Measurements from ENCODE around the gene GPR3.

GPR3 gene

GRCh38 chr1:27364696-27365371, 27.6 kb upstream of the GPR3 start:
- no peak for DNase-seq (ENCODE audit: low read depth in 1 of 2, low spot score in 1 of 2)
- Histone ChIP-seq H3K4me3 (replicated peaks; ENCODE audit: insufficient read depth, low read length) (no peak overlapping the region), H3K27ac (replicated peaks) (no peak overlapping the region), H3K27me3 (ENCODE audit: insufficient read depth, poor library complexity, severe bottlenecking) (no peaks in the 10 kb centered on the region)
- TF ChIP-seq REST (IDR thresholded peaks at IDR 0.05; ENCODE audit: insufficient replicate concordance, low read depth) (no peak), CTCF (IDR thresholded peaks at IDR 0.05; ENCODE audit: insufficient read depth, low read length) (no peak)

- Histone ChIP-seq H3K4me3 (replicated peaks; ENCODE audit: insufficient read depth, low read length) (peak overlapping the region; percentile 47), H3K27me3 (ENCODE audit: insufficient read depth, poor library complexity, severe bottlenecking) (no peaks in the 10 kb centered on the region), H3K27ac (replicated peaks) (no peak overlapping the region)
- TF ChIP-seq REST (IDR thresholded peaks at IDR 0.05; ENCODE audit: insufficient replicate concordance, low read depth) (no peak), CTCF (IDR thresholded peaks at IDR 0.05; ENCODE audit: insufficient read depth, low read length) (no peak), SPI1 (IDR thresholded peaks at IDR 0.05; ENCODE audit: borderline replicate concordance, low read depth) (no peak), GABPA (IDR thresholded peaks at IDR 0.05; ENCODE audit: low read depth) (no peak), POLR2AphosphoS5 (IDR thresholded peaks at IDR 0.05; ENCODE audit: low read depth) (no peak)
- DNase-seq (ENCODE audit: low read depth in 1 of 2, low spot score in 1 of 2), result peak; percentile 62 to 75
Measured at GRCh38 chr1:27365372-27366112, 26.9 kb upstream of the GPR3 start.

- Histone ChIP-seq H3K4me3 (replicated peaks; ENCODE audit: insufficient read depth, low read length) (peak overlapping the region; percentile 47), H3K27ac (replicated peaks) (no peak overlapping the region), H3K27me3 (ENCODE audit: insufficient read depth, poor library complexity, severe bottlenecking) (no peaks in the 10 kb centered on the region)
- peak in 1 of 2 experiments; percentile 54 for DNase-seq (ENCODE audit: low read depth in 1 of 2, low spot score in 1 of 2)
- TF ChIP-seq POLR2AphosphoS5 (IDR thresholded peaks at IDR 0.05; ENCODE audit: low read depth), result no peak
- TF ChIP-seq SPI1 (IDR thresholded peaks at IDR 0.05; ENCODE audit: borderline replicate concordance, low read depth), result no peak
- no peak for TF ChIP-seq GABPA (IDR thresholded peaks at IDR 0.05; ENCODE audit: low read depth)
- no peak for TF ChIP-seq REST (IDR thresholded peaks at IDR 0.05; ENCODE audit: insufficient replicate concordance, low read depth)
- no peak for TF ChIP-seq CTCF (IDR thresholded peaks at IDR 0.05; ENCODE audit: insufficient read depth, low read length)
Measured at GRCh38 chr1:27366113-27366410, 26.4 kb upstream of the GPR3 start.
